K562 (cell line): ENCODE measurements around the gene LENEP. TPM values are rescaled to one million over a fixed set of nuclear protein-coding genes. Genes with fewer than 3 reads are reported as not detected.
"Not testable (repeated sequence)": the region's sequence is repeated elsewhere in the genome, so short reads cannot be mapped to it uniquely, and the experiment has no call there.

Source experiments
- ATAC-seq: fragments of 200-7000 bp; cut with Tn5 transposase; 3 replicates; pipeline ENCODE4 v1.9.1; 2020; ENCODE audit warnings: moderate library complexity
- BruUV-seq: library from RNA; stranded (reverse); fragments of 400-500 nt; replicated peaks from 2 replicates; lab custom pipeline; 2021; lab: Mats Ljungman, UMichigan
- CTCF ChIA-PET: fragments of 300-600 bp; formaldehyde crosslinking; extraction: SDS; loops from one replicate; lab custom pipeline; 2021; ENCODE audit warnings: low intra/inter-chr PET ratio; lab: Yijun Ruan, JAX
- POLR2A ChIA-PET: fragments of 300-600, 350-650 bp; sonication (Branson Sonifier 250); formaldehyde crosslinking; extraction: SDS; loops from one replicate; lab custom pipeline; 2021; ENCODE audit warnings: antibody characterized with exemption, inconsistent platforms; lab: Yijun Ruan, JAX
- DNase-seq, 4 experiments: peaks; one replicate each; pipeline versions ENCODE4 v3.0.0 to v3.0.0-alpha.2; 2011 to 2018; ENCODE audit warnings: low spot score in 3 of 4, mixed read lengths in 3 of 4; ENCODE audit errors: extremely low read depth in 1 of 4
- FAIRE-seq: peaks from 2 replicates; lab custom pipeline; 2011; peaks lifted over from hg19 to GRCh38; lab: Jason Lieb, UNC
- H2AFZ ChIP-seq: 2 replicates; pipeline ENCODE4 v1.6.0; 2011; ENCODE audit warnings: low read depth, low read length, control low read depth, inconsistent platforms
- H3K27ac ChIP-seq: fragments of 200-600 bp; 3 replicates; pipeline ENCODE4 v1.8.0; 2011; ENCODE audit warnings: low read depth, mild to moderate bottlenecking, control low read depth, inconsistent platforms, low read length, moderate library complexity, mixed read lengths; ENCODE audit errors: extremely low read depth
- H3K27me3 ChIP-seq, 2 experiments: fragments of 300-600 bp in 1 of 2; 2 replicates in 1 of 2; 3 replicates in 1 of 2; pipeline versions ENCODE4 v1.6.0 to v1.8.0; 2011; ENCODE audit warnings: inconsistent platforms in 2 of 2, low read length in 2 of 2, mild to moderate bottlenecking in 1 of 2, mixed read lengths in 1 of 2, moderate library complexity in 1 of 2; ENCODE audit not compliant: control insufficient read depth in 2 of 2, insufficient read depth in 2 of 2
- H3K36me3 ChIP-seq: fragments of 300-600 bp; 3 replicates; pipeline ENCODE4 v1.8.0; 2011; ENCODE audit warnings: mild to moderate bottlenecking, low read length, inconsistent platforms; ENCODE audit not compliant: control insufficient read depth, insufficient read depth
- H3K4me1 ChIP-seq, 2 experiments: fragments of 200-600 bp in 1 of 2; replicated peaks in 1 of 2; 2 replicates in 1 of 2; 3 replicates in 1 of 2; pipeline versions ENCODE4 v1.5.1 to v1.8.0; 2011; ENCODE audit warnings: inconsistent platforms in 2 of 2, low read length in 2 of 2, mild to moderate bottlenecking in 1 of 2, mixed read lengths in 1 of 2, moderate library complexity in 1 of 2; ENCODE audit not compliant: control insufficient read depth in 2 of 2, insufficient read depth in 2 of 2
- H3K4me2 ChIP-seq: 2 replicates; pipeline ENCODE4 v1.6.1; 2011; ENCODE audit warnings: low read length, control low read depth, inconsistent platforms, mixed read lengths; ENCODE audit not compliant: insufficient read depth
- H3K4me3 ChIP-seq: fragments of 200-600 bp; sonication (generic), shearing (Covaris generic); 2 replicates; pipeline ENCODE4 v1.5.1; 2016; ENCODE audit warnings: control low read depth, inconsistent platforms
- H3K79me2 ChIP-seq: fragments of 200-600 bp; 3 replicates; pipeline ENCODE4 v1.8.0; 2011; ENCODE audit warnings: low read length, inconsistent platforms; ENCODE audit not compliant: control insufficient read depth, insufficient read depth
- H3K9ac ChIP-seq, 2 experiments: 2 replicates each; pipeline versions ENCODE4 v1.6.0 to v1.6.1; 2011; ENCODE audit warnings: low read depth in 2 of 2, low read length in 2 of 2, control low read depth in 1 of 2, inconsistent platforms in 1 of 2, mild to moderate bottlenecking in 1 of 2, mixed read lengths in 1 of 2; ENCODE audit not compliant: insufficient read depth in 1 of 2
- H3K9me1 ChIP-seq: one replicate; pipeline ENCODE4 v1.6.0; 2011; ENCODE audit warnings: inconsistent platforms, mild to moderate bottlenecking, low read length, moderate library complexity; ENCODE audit not compliant: control insufficient read depth, insufficient read depth
- H3K9me3 ChIP-seq: replicated peaks from 2 replicates; pipeline ENCODE4 v1.5.1; 2011; ENCODE audit warnings: low read depth, low read length, inconsistent platforms; ENCODE audit not compliant: control insufficient read depth, insufficient read depth
- H4K20me1 ChIP-seq: replicated peaks from 2 replicates; pipeline ENCODE4 v1.6.1; 2011; ENCODE audit warnings: low read length, inconsistent platforms, mixed read lengths; ENCODE audit not compliant: control insufficient read depth, insufficient read depth
- ADNP ChIP-seq: fragments of 200-800 bp; sonication (Bioruptor generic); IDR thresholded peaks from 2 replicates; pipeline ENCODE4 v1.6.1; 2016; ENCODE audit warnings: missing genetic modification characterization, missing compliant biosample characterization
- ARID1B ChIP-seq: fragments of 450-650 bp; IDR thresholded peaks from 2 replicates; pipeline ENCODE4 v1.6.1; 2016; ENCODE audit warnings: antibody characterized with exemption, mild to moderate bottlenecking, inconsistent platforms
- ATF3 ChIP-seq, 2 experiments: fragments of 450-650 bp in 1 of 2; sonication (generic) in 1 of 2; formaldehyde crosslinking in 1 of 2; IDR thresholded peaks in 1 of 2; conservative IDR thresholded peaks in 1 of 2; 2 replicates each; pipeline versions ENCODE4 v1.6.1 to v1.8.1; 2016 to 2023; ENCODE audit warnings: mild to moderate bottlenecking in 2 of 2, moderate library complexity in 2 of 2, inconsistent platforms in 1 of 2, missing genetic modification reagents in 1 of 2
- BMI1 ChIP-seq: fragments of 150-350 bp; IDR thresholded peaks from 2 replicates; pipeline ENCODE4 v1.6.1; 2014; ENCODE audit warnings: low read length
- BRD9 ChIP-seq: fragments of 450-650 bp; IDR thresholded peaks from 2 replicates; pipeline ENCODE4 v1.6.1; 2018; ENCODE audit warnings: low read depth; ENCODE audit not compliant: partially characterized antibody
- CEBPB ChIP-seq: fragments of 450-650 bp; IDR thresholded peaks from 2 replicates; pipeline ENCODE4 v1.6.1; 2016; ENCODE audit warnings: missing genetic modification characterization, missing compliant biosample characterization
- CEBPG ChIP-seq, 3 experiments: fragments of 200-800 bp in 1 of 3; sonication (Bioruptor generic) in 1 of 3; sonication (generic) in 1 of 3; formaldehyde crosslinking in 1 of 3; IDR thresholded peaks in 2 of 3; conservative IDR thresholded peaks in 1 of 3; 2 replicates each; pipeline versions ENCODE4 v1.6.1 to v1.8.0; 2016 to 2022; ENCODE audit warnings: missing compliant biosample characterization in 2 of 3, missing genetic modification characterization in 2 of 3, mild to moderate bottlenecking in 1 of 3, missing genetic modification reagents in 1 of 3
- CSDE1 ChIP-seq, 2 experiments: fragments of 450-650 bp; IDR thresholded peaks; 2 replicates each; pipeline ENCODE4 v1.6.1; 2016; ENCODE audit warnings: mild to moderate bottlenecking in 1 of 2
- EP400 ChIP-seq: fragments of 450-650 bp; IDR thresholded peaks from 2 replicates; pipeline ENCODE4 v1.6.1; 2017; ENCODE audit warnings: antibody characterized with exemption, mild to moderate bottlenecking, moderate library complexity
- HLTF ChIP-seq: fragments of 450-650 bp; IDR thresholded peaks from 2 replicates; pipeline ENCODE4 v1.6.1; 2016
- KDM1A ChIP-seq, 2 experiments: fragments of 450-650 bp; IDR thresholded peaks; 2 replicates each; pipeline ENCODE4 v1.6.1; 2016; ENCODE audit warnings: mild to moderate bottlenecking in 2 of 2
- L3MBTL2 ChIP-seq: fragments of 450-650 bp; IDR thresholded peaks from 2 replicates; pipeline ENCODE4 v1.6.1; 2016; ENCODE audit warnings: mild to moderate bottlenecking, moderate library complexity
- MTA2 ChIP-seq: fragments of 450-650 bp; IDR thresholded peaks from 2 replicates; pipeline ENCODE4 v1.6.1; 2016; ENCODE audit warnings: low read depth
- NCOR1 ChIP-seq: fragments of 450-650 bp; IDR thresholded peaks from 2 replicates; pipeline ENCODE4 v1.6.1; 2016; ENCODE audit warnings: mild to moderate bottlenecking, moderate library complexity
- NFE2 ChIP-seq: IDR thresholded peaks from 2 replicates; pipeline ENCODE4 v1.6.1; 2014; ENCODE audit warnings: antibody characterized with exemption, low read depth
- RAD21 ChIP-seq, 2 experiments: fragments of 250-450 bp in 1 of 2; fragments of 450-650 bp in 1 of 2; sonication (Bioruptor Pico) in 1 of 2; formaldehyde crosslinking in 1 of 2; IDR thresholded peaks in 1 of 2; conservative IDR thresholded peaks in 1 of 2; 2 replicates each; pipeline versions ENCODE4 v1.4.0 to v1.8.0; 2020 to 2022; ENCODE audit warnings: mild to moderate bottlenecking in 2 of 2, moderate library complexity in 1 of 2
- RFX1 ChIP-seq: fragments of 450-650 bp; IDR thresholded peaks from 2 replicates; pipeline ENCODE4 v1.6.1; 2016; ENCODE audit warnings: mild to moderate bottlenecking, moderate library complexity
- SMARCE1 ChIP-seq: fragments of 450-650 bp; IDR thresholded peaks from 2 replicates; pipeline ENCODE4 v1.7.1; 2016; ENCODE audit warnings: mild to moderate bottlenecking
- TRIM24 ChIP-seq, 2 experiments: fragments of 450-650 bp; IDR thresholded peaks; 2 replicates each; pipeline ENCODE4 v1.6.1; 2016
- VEZF1 ChIP-seq: fragments of 200-800 bp; sonication (Bioruptor generic); IDR thresholded peaks from 2 replicates; pipeline ENCODE4 v1.6.1; 2017; ENCODE audit warnings: missing genetic modification characterization, missing compliant biosample characterization
- WGBS: fragments of 100-300 bp; shearing (Covaris generic); methylation state at CpG from one replicate; pipeline ENCODE4 v1.1.6; 2016; ENCODE audit warnings: low coverage, mixed read lengths; ENCODE audit not compliant: insufficient coverage; ENCODE audit errors: missing lambda C conversion rate; 5-methylcytosine and 5-hydroxymethylcytosine counted together
- in situ Hi-C: fragments of 300-500 bp; cut with MboI; formaldehyde crosslinking; loops from 4 replicates; pipeline ENCODE4 v1.15.0; 2018; ENCODE audit warnings: inconsistent platforms, mixed read lengths
- intact Hi-C: fragments of 100-400 bp; cut with micrococcal nuclease; formaldehyde crosslinking; loops from 2 replicates; pipeline ENCODE4 v1.14.2; 2022
- polyA plus RNA-seq, 8 experiments: library from polyadenylated mRNA; depleted of rRNA in 4 of 8; stranded (reverse) in 5 of 8; unstranded in 3 of 8; fragments of >200 nt; fragmentation: Nextera tagmentation in 2 of 8; fragmentation: Illumina TruSeq in 1 of 8; extraction: Ambion mirVana in 2 of 8; extraction: Trizol in 1 of 8; gene quantifications; 2 replicates each; pipeline versions ENCODE4 v1.2.1 to v1.2.3, GENCODE V29; 2011 to 2014; ENCODE audit warnings: inconsistent platforms in 1 of 8, missing spikeins in 1 of 8
- total RNA-seq, 7 experiments: library from RNA; depleted of rRNA in 6 of 7; stranded (reverse); fragments of >200 nt in 6 of 7; fragmentation: Illumina TruSeq in 2 of 7; extraction: Trizol in 2 of 7; gene quantifications; 2 replicates each; pipeline versions ENCODE4 v1.2.1 to v1.2.3, GENCODE V29; 2011 to 2021; ENCODE audit warnings: low replicate concordance in 1 of 7

Gene LENEP
- total and polyA plus RNA-seq, 9 of the 15 experiments (the other 6 are each of a cell fraction or from before 2014, with no cell fraction given), result 0.23 to 0.87 (median 0.67) TPM; not detected in 5

GRCh38 chr1:154995301-154995983 lies 2.1 kb downstream of the LENEP start:
- peaks cover 48 to 53% of the 10 kb centered on the region in 2 experiments for H3K4me1 ChIP-seq
- FAIRE-seq; BruUV-seq; in situ Hi-C loops; H2AFZ ChIP-seq; H3K9me3 ChIP-seq; H3K79me2 ChIP-seq; H3K4me2 ChIP-seq; H4K20me1 ChIP-seq; H3K27me3 ChIP-seq; H3K9me1 ChIP-seq; H3K9ac ChIP-seq; H3K4me3 ChIP-seq; TF ChIP-seq ATF3 (CRISPR knock-in tag; conservative IDR thresholded peaks at IDR 0.05): not testable (repeated sequence)
- ChIA-PET CTCF (interaction anchor here (0.8 to 1.1 kb wide), 3 partner anchors 20 to 39 kb away, joined by 3 to 4 read pairs (median 4); partner anchors contain the start of genes PBXIP1 and PYGO2), POLR2A (interaction anchor here (0.6 to 8.2 kb wide), 4 partner anchors 11 to 837 kb away, joined by 3 to 80 read pairs (median 22); partner anchors contain the start of genes ADAM15, CKS1B and FLAD1)
- peak in 2 of 4 experiments; percentile 73 to 82 for DNase-seq
- H3K27ac ChIP-seq, result peak overlapping the region; percentile 73; the same call in 2 of the 3 replicates
- 50% methylated on average over 7 of the region's 13 CpGs for WGBS
- intact Hi-C loops, result loop anchor here (2.0 kb wide), 1 partner anchor 41 kb away; no protein-coding TSS in a partner anchor
- ATAC-seq, result peak; percentile 3; the same call in 2 of the 3 replicates
- H3K36me3 ChIP-seq, result peaks cover 11% of the 10 kb centered on the region; the same call in 2 of the 3 replicates
- TF ChIP-seq CSDE1 (IDR thresholded peaks at IDR 0.05), result peak in 1 of 2 experiments; percentile 78; a peak in 2 of 4 replicates
- peak; percentile 28; the same call in 1 of the 2 replicates for TF ChIP-seq L3MBTL2
- TF ChIP-seq HLTF, result 0 out of 2 replicates have a peak, but pooled peaks have one; percentile 61
- TF ChIP-seq CEBPB (tag), result peak; percentile 90
- TF ChIP-seq MTA2, result peak; percentile 20; the same call in 1 of the 2 replicates
- TF ChIP-seq EP400, result peak; percentile 53; the same call in 1 of the 2 replicates
- peak; percentile 60; the same call in 1 of the 2 replicates for TF ChIP-seq CEBPG (CRISPR knock-in tag; IDR thresholded peaks at IDR 0.05)
- peak in 1 of 2 experiments; percentile 58; a peak in 2 of 4 replicates for TF ChIP-seq CEBPG (tag; conservative IDR thresholded peaks at IDR 0.05 in 1 of 2, IDR thresholded peaks at IDR 0.05 in 1 of 2)
- TF ChIP-seq NFE2, result peak; percentile 56; the same call in 1 of the 2 replicates
- peak; percentile 64; the same call in 1 of the 2 replicates for TF ChIP-seq ADNP (tag)
- peak; percentile 55 for TF ChIP-seq VEZF1 (CRISPR knock-in tag)
- peak; percentile 53; the same call in 1 of the 2 replicates for TF ChIP-seq BMI1
- TF ChIP-seq RFX1, result peak; percentile 94
- TF ChIP-seq BRD9, result peak; percentile 56
- TF ChIP-seq ATF3 (IDR thresholded peaks at IDR 0.05), result peak; percentile 59; the same call in 1 of the 2 replicates
- TF ChIP-seq NCOR1, result 0 out of 2 replicates have a peak, but pooled peaks have one; percentile 11
- TF ChIP-seq TRIM24 (IDR thresholded peaks at IDR 0.05), result peak in 1 of 2 experiments; percentile 20; a peak in 1 of 4 replicates
- peak; percentile 49; the same call in 1 of the 2 replicates for TF ChIP-seq SMARCE1
- peak; percentile 27 to 32; a peak in 2 of 4 replicates for TF ChIP-seq RAD21 (CRISPR knock-in tag; conservative IDR thresholded peaks at IDR 0.05 in 1 of 2, IDR thresholded peaks at IDR 0.05 in 1 of 2)
- peak in 1 of 2 experiments; percentile 50; a peak in 1 of 4 replicates for TF ChIP-seq KDM1A (IDR thresholded peaks at IDR 0.05)
- peak; percentile 50; the same call in 1 of the 2 replicates for TF ChIP-seq ARID1B
